Measurements from ENCODE around the gene SMYD2. TPM values are rescaled to one million over a fixed set of nuclear protein-coding genes. Genes with fewer than 3 reads are reported as not detected.
A peak's percentile ranks its signal among the peaks of the same experiment; 100 is the strongest.
"Not testable (repeated sequence)": the region's sequence is repeated elsewhere in the genome, so short reads cannot be mapped to it uniquely, and the experiment has no call there.

SMYD2 gene
- total RNA-seq, 2 experiments from 2014 or later: 17.1 to 17.6 TPM

DNA sequence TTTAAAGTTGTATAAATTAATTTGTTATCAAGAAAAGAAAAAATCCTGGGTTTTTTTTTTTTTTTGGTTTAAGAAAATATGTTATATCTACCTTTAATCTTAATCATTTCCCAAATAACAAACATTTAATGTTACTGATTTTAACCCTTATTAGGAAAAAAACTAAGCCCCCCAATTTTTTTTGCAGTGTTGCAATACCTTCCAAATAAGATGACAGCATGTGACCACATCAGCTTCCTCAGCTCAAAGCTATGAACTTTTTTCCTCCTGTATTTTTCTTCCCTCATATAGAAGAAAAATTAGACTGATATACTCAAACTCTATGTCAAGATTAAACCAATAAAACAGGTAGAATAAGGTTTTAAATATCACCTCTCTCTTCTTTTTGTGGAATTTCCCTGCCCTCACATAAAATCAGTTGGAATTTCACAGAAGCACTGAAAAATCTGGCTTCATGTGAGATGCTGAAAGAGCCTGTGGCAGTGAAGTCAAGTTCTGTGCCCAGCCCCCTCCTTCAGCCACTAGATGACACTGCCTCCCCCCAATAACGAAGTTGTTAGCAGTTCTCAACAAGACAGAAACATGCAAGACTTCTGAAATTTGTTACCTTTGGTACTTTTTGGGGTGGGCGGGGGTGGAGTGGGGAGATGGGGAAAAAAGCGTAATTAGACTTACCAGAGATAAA, 9.6 kb upstream of the SMYD2 start:
- Mint-ChIP-seq H3K36me3 (ENCODE audit: low read depth) (no peaks in the 10 kb centered on the region), H3K27me3 (peaks cover 15% of the 10 kb centered on the region), H3K4me1 (ENCODE audit: low read depth) (no peaks in the 10 kb centered on the region), H3K4me3 (no peak overlapping the region), H3K9me3 (no peaks in the 10 kb centered on the region), H3K27ac (no peak overlapping the region)
- H3K36me3 ChIP-seq (ENCODE audit: insufficient read depth, low read length): no peaks in the 10 kb centered on the region
- CTCF ChIA-PET: interaction anchor here (0.7 to 1.1 kb wide), 3 partner anchors 29 to 57 kb away, joined by 3 to 4 read pairs (median 3); no protein-coding TSS in a partner anchor
- TF ChIP-seq, protein P1, sequence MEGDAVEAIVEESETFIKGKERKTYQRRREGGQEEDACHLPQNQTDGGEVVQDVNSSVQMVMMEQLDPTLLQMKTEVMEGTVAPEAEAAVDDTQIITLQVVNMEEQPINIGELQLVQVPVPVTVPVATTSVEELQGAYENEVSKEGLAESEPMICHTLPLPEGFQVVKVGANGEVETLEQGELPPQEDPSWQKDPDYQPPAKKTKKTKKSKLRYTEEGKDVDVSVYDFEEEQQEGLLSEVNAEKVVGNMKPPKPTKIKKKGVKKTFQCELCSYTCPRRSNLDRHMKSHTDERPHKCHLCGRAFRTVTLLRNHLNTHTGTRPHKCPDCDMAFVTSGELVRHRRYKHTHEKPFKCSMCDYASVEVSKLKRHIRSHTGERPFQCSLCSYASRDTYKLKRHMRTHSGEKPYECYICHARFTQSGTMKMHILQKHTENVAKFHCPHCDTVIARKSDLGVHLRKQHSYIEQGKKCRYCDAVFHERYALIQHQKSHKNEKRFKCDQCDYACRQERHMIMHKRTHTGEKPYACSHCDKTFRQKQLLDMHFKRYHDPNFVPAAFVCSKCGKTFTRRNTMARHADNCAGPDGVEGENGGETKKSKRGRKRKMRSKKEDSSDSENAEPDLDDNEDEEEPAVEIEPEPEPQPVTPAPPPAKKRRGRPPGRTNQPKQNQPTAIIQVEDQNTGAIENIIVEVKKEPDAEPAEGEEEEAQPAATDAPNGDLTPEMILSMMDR (IDR thresholded peaks at IDR 0.05): peak; percentile 34
- no peaks in the 10 kb centered on the region for H3K4me1 ChIP-seq (ENCODE audit: insufficient read depth, low read length)
- peaks cover 0 to 6% of the 10 kb centered on the region in 2 experiments for H3K27me3 ChIP-seq (ENCODE audit: control insufficient read depth in 1 of 2, insufficient read depth in 2 of 2, low read length in 2 of 2)
- intact Hi-C loops (cut with DNase I, micrococcal nuclease): no loop called here
- H3K9me3 ChIP-seq (ENCODE audit: control insufficient read depth in 1 of 2, insufficient read depth in 1 of 2, low read length in 2 of 2): peaks cover 0 to 7% of the 10 kb centered on the region in 2 experiments
- DNase-seq: peak in 4 of 14 experiments; percentile 10 to 32 (median 30)
- POLR2A ChIA-PET: interaction anchor here (0.9 kb wide), 1 partner anchor 9 kb away, joined by 3 read pairs; no protein-coding TSS in a partner anchor
- no peak for ATAC-seq (ENCODE audit: poor library complexity)
- H3K4me3 ChIP-seq (ENCODE audit: low read length): no peak overlapping the region
- H3K27ac ChIP-seq (ENCODE audit: low read depth in 1 of 2, low read length in 2 of 2): no peak overlapping the region

DNA sequence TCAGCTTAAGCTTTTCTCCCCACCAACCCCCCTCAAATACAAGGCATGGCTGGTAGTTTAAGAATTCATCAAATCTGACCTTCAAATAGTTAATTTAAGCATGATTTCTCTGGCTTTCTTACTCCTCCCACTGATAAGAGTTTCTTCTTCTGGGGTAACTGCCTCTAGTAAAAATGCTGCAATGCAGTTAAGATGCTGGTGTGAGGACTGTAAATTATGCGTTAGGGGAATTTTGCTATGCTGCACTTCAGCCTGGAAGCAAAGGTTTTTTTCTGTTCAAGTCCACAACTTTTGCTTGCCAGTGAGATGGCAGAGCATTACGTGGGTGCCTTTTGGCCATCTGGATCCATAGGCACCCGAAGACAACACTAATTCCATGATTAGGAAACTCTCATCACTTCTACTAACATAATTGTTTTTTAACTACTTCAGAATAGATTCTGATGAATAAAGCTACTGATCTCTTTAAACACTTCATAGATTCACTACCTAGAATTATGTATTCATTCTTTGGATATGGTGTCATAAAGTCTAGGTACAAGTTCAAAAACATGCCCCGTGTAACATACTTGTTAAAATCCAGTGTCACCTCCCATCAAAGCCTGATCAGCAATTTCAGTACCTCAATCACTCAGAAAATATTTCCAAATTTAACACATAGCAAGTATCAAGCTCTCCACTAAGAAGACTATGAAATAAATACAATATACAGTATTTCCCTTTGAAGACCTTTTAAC, 8.8 kb upstream of the SMYD2 start:
- Histone ChIP-seq H3K4me3 (ENCODE audit: low read length) (no peak overlapping the region), H3K27ac (ENCODE audit: low read depth in 1 of 2, low read length in 2 of 2) (no peak overlapping the region), H3K36me3 (ENCODE audit: insufficient read depth, low read length) (no peaks in the 10 kb centered on the region), H3K27me3 (ENCODE audit: control insufficient read depth in 1 of 2, insufficient read depth in 2 of 2, low read length in 2 of 2) (peaks cover 0 to 6% of the 10 kb centered on the region in 2 experiments), H3K9me3 (ENCODE audit: control insufficient read depth in 1 of 2, insufficient read depth in 1 of 2, low read length in 2 of 2) (peaks cover 0 to 10% of the 10 kb centered on the region in 2 experiments), H3K4me1 (ENCODE audit: insufficient read depth, low read length) (no peaks in the 10 kb centered on the region)
- Mint-ChIP-seq H3K27me3 (peaks cover 15% of the 10 kb centered on the region), H3K36me3 (ENCODE audit: low read depth) (no peaks in the 10 kb centered on the region), H3K9me3 (no peaks in the 10 kb centered on the region), H3K27ac (no peak overlapping the region), H3K4me1 (ENCODE audit: low read depth) (no peaks in the 10 kb centered on the region), H3K4me3 (no peak overlapping the region)
- no peak for DNase-seq
- ChIA-PET POLR2A (no interaction called here), CTCF (interaction anchor here (0.7 to 1.2 kb wide), 3 partner anchors 31 to 60 kb away, joined by 3 to 4 read pairs (median 3); no protein-coding TSS in a partner anchor)
- intact Hi-C loops (cut with DNase I, micrococcal nuclease): no loop called here
- ATAC-seq (ENCODE audit: poor library complexity): no peak
- TF ChIP-seq, protein P1 (IDR thresholded peaks at IDR 0.05): no peak

DNA sequence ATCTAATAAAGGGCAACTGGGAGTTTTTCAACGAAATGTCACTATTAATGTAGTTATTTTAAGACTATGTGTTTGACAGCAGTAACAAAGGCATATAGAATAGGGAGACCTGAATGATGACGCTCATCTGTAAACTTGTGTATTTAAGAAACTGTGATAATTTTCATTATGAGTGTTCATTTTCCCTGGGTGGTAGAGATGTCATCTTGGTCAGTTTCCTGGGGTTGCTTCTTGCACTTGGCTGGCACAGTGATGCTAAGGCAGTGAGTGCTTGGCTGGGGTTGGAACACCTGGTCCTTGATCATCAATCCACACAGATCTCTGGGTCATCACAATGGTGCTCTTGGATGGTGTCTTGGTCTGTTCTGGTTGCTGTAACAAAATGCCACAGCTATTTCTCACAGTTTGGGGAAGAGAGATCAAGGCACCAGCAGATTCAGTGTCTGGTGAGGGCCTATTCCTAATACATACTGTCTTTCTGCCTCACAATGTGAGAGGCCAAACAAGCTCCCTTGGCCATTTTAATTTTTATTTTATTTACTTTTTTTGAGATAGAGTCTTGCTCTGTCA, 7.9 kb upstream of the SMYD2 start:
- no peak overlapping the region for H3K27ac ChIP-seq (ENCODE audit: low read depth in 1 of 2, low read length in 2 of 2)
- Mint-ChIP-seq H3K4me3 (no peak overlapping the region), H3K27me3 (peaks cover 9% of the 10 kb centered on the region), H3K9me3 (no peaks in the 10 kb centered on the region), H3K27ac (no peak overlapping the region), H3K4me1 (ENCODE audit: low read depth) (no peaks in the 10 kb centered on the region), H3K36me3 (ENCODE audit: low read depth) (no peaks in the 10 kb centered on the region)
- H3K36me3 ChIP-seq (ENCODE audit: insufficient read depth, low read length): no peaks in the 10 kb centered on the region
- H3K27me3 ChIP-seq (ENCODE audit: control insufficient read depth in 1 of 2, insufficient read depth in 2 of 2, low read length in 2 of 2): no peaks in the 10 kb centered on the region
- TF ChIP-seq, protein P1 (IDR thresholded peaks at IDR 0.05): no peak
- peaks cover 0 to 10% of the 10 kb centered on the region in 2 experiments for H3K9me3 ChIP-seq (ENCODE audit: control insufficient read depth in 1 of 2, insufficient read depth in 1 of 2, low read length in 2 of 2)
- H3K4me1 ChIP-seq (ENCODE audit: insufficient read depth, low read length): no peaks in the 10 kb centered on the region
- intact Hi-C loops (cut with DNase I, micrococcal nuclease): no loop called here
- ATAC-seq (ENCODE audit: poor library complexity) (no peak), DNase-seq (no peak)
- CTCF ChIA-PET: interaction anchor here (0.7 to 1.2 kb wide), 2 partner anchors 56 to 59 kb away, joined by 3 to 4 read pairs; no protein-coding TSS in a partner anchor
- H3K4me3 ChIP-seq (ENCODE audit: low read length): no peak overlapping the region
- POLR2A ChIA-PET: no interaction called here

DNA sequence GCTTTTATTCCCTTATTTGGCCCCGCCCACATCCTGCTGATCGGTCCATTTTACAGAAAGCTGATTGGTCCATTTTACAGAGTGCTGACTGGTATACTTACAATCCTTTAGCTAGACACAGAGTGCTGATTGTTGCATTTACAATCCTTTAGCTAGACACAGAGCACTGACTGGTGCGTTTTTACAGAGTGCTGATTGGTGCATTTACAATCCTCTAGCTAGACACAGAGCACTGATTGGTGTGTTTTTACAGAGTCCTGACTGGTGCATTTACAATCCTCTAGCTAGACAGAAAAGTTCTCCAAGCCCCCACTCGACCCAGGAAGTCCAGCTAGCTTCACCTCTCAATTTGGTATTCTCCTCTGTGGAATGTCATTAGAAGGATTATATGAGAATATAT, 5.3 kb upstream of the SMYD2 start:
- H3K27ac Mint-ChIP-seq; H3K36me3 ChIP-seq (ENCODE audit: insufficient read depth, low read length); DNase-seq; H3K27ac ChIP-seq (ENCODE audit: low read depth in 1 of 2, low read length in 2 of 2); H3K9me3 ChIP-seq (ENCODE audit: control insufficient read depth in 1 of 2, insufficient read depth in 1 of 2, low read length in 2 of 2); H3K4me3 Mint-ChIP-seq; H3K36me3 Mint-ChIP-seq (ENCODE audit: low read depth); H3K9me3 Mint-ChIP-seq; H3K27me3 Mint-ChIP-seq; ATAC-seq (ENCODE audit: poor library complexity); H3K27me3 ChIP-seq (ENCODE audit: control insufficient read depth in 1 of 2, insufficient read depth in 2 of 2, low read length in 2 of 2); H3K4me1 ChIP-seq (ENCODE audit: insufficient read depth, low read length); intact Hi-C loops (cut with DNase I, micrococcal nuclease); H3K4me3 ChIP-seq (ENCODE audit: low read length): not testable (repeated sequence)
- ChIA-PET CTCF (interaction anchor here (1.8 to 2.9 kb wide), 2 partner anchors 14 to 53 kb away, joined by 6 to 11 read pairs; no protein-coding TSS in a partner anchor), POLR2A (interaction anchor here (1.0 kb wide), 1 partner anchor 9 kb away, joined by 3 read pairs; no protein-coding TSS in a partner anchor)
- peaks cover 12% of the 10 kb centered on the region for H3K4me1 Mint-ChIP-seq (ENCODE audit: low read depth)
